OCI-LY1 (cell line): ENCODE measurements around the gene SNAP25.

Source experiments
- H2AFZ ChIP-seq: fragments of 200-600 bp; sonication (generic), shearing (Covaris generic); 2 replicates; pipeline ENCODE4 v1.6.0; 2014; ENCODE audit warnings: antibody characterized with exemption, mild to moderate bottlenecking, low read length
- H3F3A ChIP-seq: fragments of 200-600 bp; sonication (generic), shearing (Covaris generic); 2 replicates; pipeline ENCODE4 v1.6.0; 2014; ENCODE audit warnings: mild to moderate bottlenecking, antibody characterized with exemption, low read length, moderate library complexity; ENCODE audit not compliant: insufficient read depth
- H3K27ac ChIP-seq: fragments of 200-600 bp; sonication (generic); 2 replicates; pipeline ENCODE4 v1.5.1; 2014; ENCODE audit warnings: low read length, mixed run types, mild to moderate bottlenecking, low read depth; ENCODE audit not compliant: poor library complexity, severe bottlenecking
- H3K27me3 ChIP-seq: fragments of 200-600 bp; sonication (generic); 2 replicates; pipeline ENCODE4 v1.6.0; 2014; ENCODE audit warnings: antibody characterized with exemption, mild to moderate bottlenecking, low read length, moderate library complexity; ENCODE audit not compliant: insufficient read depth
- H3K36me3 ChIP-seq: fragments of 200-600 bp; sonication (generic); 2 replicates; pipeline ENCODE4 v1.6.1; 2014; ENCODE audit warnings: mild to moderate bottlenecking, antibody characterized with exemption, low read length, moderate library complexity, mixed read lengths; ENCODE audit not compliant: insufficient read depth
- H3K4me1 ChIP-seq: fragments of 200-600 bp; sonication (generic); 2 replicates; pipeline ENCODE4 v1.5.1; 2014; ENCODE audit warnings: mild to moderate bottlenecking, low read length, moderate library complexity; ENCODE audit not compliant: insufficient read depth, severe bottlenecking
- H3K4me2 ChIP-seq: fragments of 200-600 bp; sonication (generic), shearing (Covaris generic); 2 replicates; pipeline ENCODE4 v1.6.1; 2014; ENCODE audit warnings: low read length
- H3K4me3 ChIP-seq: fragments of 200-600 bp; sonication (generic); 2 replicates; pipeline ENCODE4 v1.5.1; 2014; ENCODE audit warnings: low read length, low read depth, mild to moderate bottlenecking, mixed read lengths; ENCODE audit not compliant: poor library complexity, severe bottlenecking
- H3K79me2 ChIP-seq: fragments of 200-600 bp; shearing (Covaris generic); 2 replicates; pipeline ENCODE4 v1.6.1; 2016; ENCODE audit warnings: mixed run types, low read length, mixed read lengths; ENCODE audit not compliant: insufficient read depth
- H3K9ac ChIP-seq: fragments of 200-600 bp; sonication (generic), shearing (Covaris generic); 2 replicates; pipeline ENCODE4 v1.6.1; 2014; ENCODE audit warnings: mild to moderate bottlenecking, low read length, mixed read lengths
- H3K9me2 ChIP-seq: fragments of 200-600 bp; sonication (generic), shearing (Covaris generic); 2 replicates; pipeline ENCODE4 v1.6.1; 2014; ENCODE audit warnings: low read depth, mild to moderate bottlenecking, low read length, mixed read lengths
- H3K9me3 ChIP-seq: fragments of 200-600 bp; shearing (Covaris generic); 2 replicates; pipeline ENCODE4 v1.6.1; 2014; ENCODE audit warnings: low read length, mixed read lengths
- H4K20me1 ChIP-seq: fragments of 200-600 bp; sonication (generic), shearing (Covaris generic); 2 replicates; pipeline ENCODE4 v1.6.0; 2016; ENCODE audit warnings: mild to moderate bottlenecking, low read length; ENCODE audit not compliant: insufficient read depth
- EZH2 ChIP-seq: fragments of 200-600 bp; sonication (generic), shearing (Covaris generic); IDR thresholded peaks from 2 replicates; pipeline ENCODE4 v1.8.0; 2017; ENCODE audit warnings: borderline replicate concordance, mixed run types, mild to moderate bottlenecking, antibody characterized with exemption, low read length, moderate library complexity, mixed read lengths
- TF ChIP-seq, protein P1 (sequence below): fragments of 200-600 bp; sonication (generic), shearing (Covaris generic); IDR thresholded peaks from 2 replicates; pipeline ENCODE4 v1.5.1; 2017; ENCODE audit warnings: mild to moderate bottlenecking, antibody characterized with exemption, low read length, moderate library complexity, mixed read lengths

SNAP25 gene

DNA sequence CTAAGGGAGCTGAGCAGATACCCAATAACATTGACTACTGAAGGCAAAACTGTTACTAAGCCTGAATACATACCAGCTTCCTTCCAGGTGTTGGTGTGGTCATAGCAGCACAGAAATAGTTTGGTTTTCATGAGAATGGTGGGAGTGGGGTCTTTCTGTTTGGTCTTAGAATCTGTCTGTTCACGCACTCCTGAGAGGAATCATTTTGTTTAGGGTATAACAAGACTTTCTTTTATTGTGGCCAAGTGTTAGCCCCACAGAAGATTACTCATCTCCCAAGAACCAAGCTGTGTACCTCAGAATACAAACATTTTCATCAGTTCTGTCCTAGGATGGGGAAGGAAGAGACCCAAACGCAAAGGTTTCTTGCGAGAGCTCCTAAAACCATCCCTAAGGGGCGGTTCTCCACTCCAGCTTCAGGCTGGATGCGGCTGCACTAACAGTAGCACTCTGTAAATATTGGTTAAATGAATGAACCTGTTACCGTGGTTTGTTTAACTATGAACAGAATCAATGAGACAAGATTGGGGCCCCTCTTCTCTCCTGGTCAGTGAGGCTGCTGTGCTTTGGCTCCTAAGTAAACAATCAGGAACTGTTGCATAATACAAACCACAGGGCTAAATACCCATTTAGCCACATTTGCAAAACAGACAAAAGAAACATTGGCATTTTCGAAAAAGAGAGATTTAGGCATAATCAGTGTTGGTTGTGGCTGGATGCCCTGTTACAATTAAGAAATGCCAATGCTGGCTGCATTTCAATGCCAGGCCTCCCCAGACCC lies 44.9 kb downstream of the SNAP25 start:
- TF ChIP-seq EZH2, result no peak
- TF ChIP-seq, protein P1, sequence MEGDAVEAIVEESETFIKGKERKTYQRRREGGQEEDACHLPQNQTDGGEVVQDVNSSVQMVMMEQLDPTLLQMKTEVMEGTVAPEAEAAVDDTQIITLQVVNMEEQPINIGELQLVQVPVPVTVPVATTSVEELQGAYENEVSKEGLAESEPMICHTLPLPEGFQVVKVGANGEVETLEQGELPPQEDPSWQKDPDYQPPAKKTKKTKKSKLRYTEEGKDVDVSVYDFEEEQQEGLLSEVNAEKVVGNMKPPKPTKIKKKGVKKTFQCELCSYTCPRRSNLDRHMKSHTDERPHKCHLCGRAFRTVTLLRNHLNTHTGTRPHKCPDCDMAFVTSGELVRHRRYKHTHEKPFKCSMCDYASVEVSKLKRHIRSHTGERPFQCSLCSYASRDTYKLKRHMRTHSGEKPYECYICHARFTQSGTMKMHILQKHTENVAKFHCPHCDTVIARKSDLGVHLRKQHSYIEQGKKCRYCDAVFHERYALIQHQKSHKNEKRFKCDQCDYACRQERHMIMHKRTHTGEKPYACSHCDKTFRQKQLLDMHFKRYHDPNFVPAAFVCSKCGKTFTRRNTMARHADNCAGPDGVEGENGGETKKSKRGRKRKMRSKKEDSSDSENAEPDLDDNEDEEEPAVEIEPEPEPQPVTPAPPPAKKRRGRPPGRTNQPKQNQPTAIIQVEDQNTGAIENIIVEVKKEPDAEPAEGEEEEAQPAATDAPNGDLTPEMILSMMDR, result no peak
- no peak overlapping the region for H2AFZ ChIP-seq
- no peaks in the 10 kb centered on the region for H3K36me3 ChIP-seq
- no peaks in the 10 kb centered on the region for H3K27me3 ChIP-seq
- H4K20me1 ChIP-seq, result no peaks in the 10 kb centered on the region
- H3K9me3 ChIP-seq, result no peaks in the 10 kb centered on the region
- H3K4me3 ChIP-seq, result no peak overlapping the region
- no peaks in the 10 kb centered on the region for H3F3A ChIP-seq
- no peak overlapping the region for H3K9ac ChIP-seq
- no peaks in the 10 kb centered on the region for H3K79me2 ChIP-seq
- no peak overlapping the region for H3K27ac ChIP-seq
- no peak overlapping the region for H3K4me2 ChIP-seq
- H3K4me1 ChIP-seq, result no peaks in the 10 kb centered on the region
- H3K9me2 ChIP-seq, result no peaks in the 10 kb centered on the region

DNA sequence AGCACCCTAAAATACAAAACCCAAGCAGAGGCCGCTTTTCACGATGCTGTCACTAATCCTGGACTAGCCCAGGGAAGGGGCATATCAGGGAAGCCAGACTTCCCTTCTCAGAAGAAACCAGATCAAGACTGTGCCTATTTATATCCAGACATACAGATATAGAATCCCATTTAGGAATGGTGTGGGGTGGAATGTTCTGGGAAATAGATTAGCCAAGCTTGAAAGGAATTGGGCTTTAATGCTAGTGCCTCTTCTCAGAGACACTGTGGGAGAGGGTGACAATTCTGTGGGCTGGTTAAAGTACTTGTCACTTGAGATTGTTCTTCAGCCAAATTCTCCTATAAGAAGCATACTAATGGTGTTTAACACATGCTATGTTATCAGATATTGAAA lies 45.5 kb downstream of the SNAP25 start:
- Histone ChIP-seq H3K27ac (no peak overlapping the region), H4K20me1 (no peaks in the 10 kb centered on the region), H3K4me1 (no peaks in the 10 kb centered on the region), H3K4me2 (no peak overlapping the region), H3K27me3 (no peaks in the 10 kb centered on the region), H3K36me3 (no peaks in the 10 kb centered on the region), H3K9me3 (no peaks in the 10 kb centered on the region), H3K4me3 (no peak overlapping the region), H3K9ac (no peak overlapping the region), H2AFZ (no peak overlapping the region), H3K79me2 (no peaks in the 10 kb centered on the region), H3F3A (no peaks in the 10 kb centered on the region), H3K9me2 (no peaks in the 10 kb centered on the region)
- TF ChIP-seq, protein P1, result no peak
- no peak for TF ChIP-seq EZH2

DNA sequence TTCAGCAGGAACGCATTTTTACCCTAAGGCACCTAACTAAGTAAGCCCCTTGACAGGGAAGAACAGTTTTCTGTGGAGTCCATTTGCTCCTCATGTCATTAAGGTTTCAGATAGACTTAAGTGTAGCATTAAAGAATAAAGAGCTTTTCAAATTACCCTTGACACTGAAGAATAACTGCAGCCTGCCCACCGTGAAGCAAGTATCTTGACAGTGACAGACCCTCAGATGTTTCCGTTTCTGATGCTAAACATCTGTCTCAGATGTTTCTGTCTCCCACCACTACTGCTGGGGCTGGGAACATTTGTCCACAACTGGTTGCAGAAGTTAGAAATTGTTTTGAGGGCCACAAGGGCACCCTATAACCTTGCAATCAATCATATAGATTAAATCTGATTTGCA lies 50.0 kb downstream of the SNAP25 start:
- TF ChIP-seq, protein P1, result no peak
- TF ChIP-seq EZH2, result no peak
- Histone ChIP-seq H2AFZ (no peak overlapping the region), H3K27ac (no peak overlapping the region), H3K9ac (no peak overlapping the region), H3K4me1 (no peaks in the 10 kb centered on the region), H4K20me1 (no peaks in the 10 kb centered on the region), H3K9me3 (no peaks in the 10 kb centered on the region), H3K4me2 (no peak overlapping the region), H3K36me3 (no peaks in the 10 kb centered on the region), H3K9me2 (no peaks in the 10 kb centered on the region), H3K4me3 (no peak overlapping the region), H3K79me2 (no peaks in the 10 kb centered on the region), H3F3A (no peaks in the 10 kb centered on the region), H3K27me3 (no peaks in the 10 kb centered on the region)
